ENCODE results near the gene TMEM59L. TPM values are rescaled to one million over a fixed set of nuclear protein-coding genes. Genes with fewer than 3 reads are reported as not detected.

The TMEM59L gene
- total and polyA plus RNA-seq, 2 donors (not counting 1 experiment from before 2014, with no cell fraction given): 0.14 to 0.33 TPM

DNA sequence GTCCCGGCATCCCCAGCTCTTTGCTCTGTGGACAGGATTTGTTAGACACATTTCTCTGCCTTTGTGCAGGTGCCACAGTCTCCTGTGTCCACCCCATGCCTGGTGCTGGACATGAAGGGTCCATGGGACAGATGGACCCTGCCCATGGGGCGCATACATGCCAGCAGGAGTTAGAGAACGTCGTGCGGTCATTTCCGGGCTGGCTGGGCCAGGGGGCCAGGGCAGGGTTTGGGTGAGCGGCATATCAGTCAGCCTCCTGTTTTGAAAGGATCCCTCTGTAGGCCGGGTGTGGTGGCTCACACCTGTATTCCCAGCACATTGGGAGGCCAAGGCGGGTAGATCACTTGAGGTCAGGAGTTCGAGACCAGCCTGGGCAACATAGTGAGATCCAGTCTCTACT, 35.1 kb downstream of the TMEM59L start:
- H3K79me2 ChIP-seq (ENCODE audit: control insufficient read depth, insufficient read depth, low read length): no peaks in the 10 kb centered on the region
- TF ChIP-seq CTCF (conservative IDR thresholded peaks at IDR 0.05 in 1 of 2, IDR thresholded peaks at IDR 0.05 in 1 of 2; ENCODE audit: low read depth in 1 of 2, low read length in 2 of 2) (no peak), EZH2 (IDR thresholded peaks at IDR 0.05; ENCODE audit: low read length, missing control alignments) (no peak)
- no peak overlapping the region for H2AFZ ChIP-seq (ENCODE audit: low read length)
- H3K4me3 ChIP-seq (replicated peaks in 1 of 4; ENCODE audit: control extremely low read depth in 1 of 4, insufficient read depth in 1 of 4, low read depth in 3 of 4, low read length in 4 of 4): no peak overlapping the region
- H3K4me1 ChIP-seq (ENCODE audit: control insufficient read depth, extremely low read depth, insufficient read depth, low read length): peaks cover 30% of the 10 kb centered on the region
- DNase-seq (ENCODE audit: low read depth in 2 of 2): no peak
- no peak overlapping the region for H3K27ac ChIP-seq (ENCODE audit: insufficient read depth, low read length)
- H3K9me3 ChIP-seq (ENCODE audit: control insufficient read depth, insufficient read depth, low read depth, low read length): no peaks in the 10 kb centered on the region
- H4K20me1 ChIP-seq (ENCODE audit: control insufficient read depth, extremely low read depth, insufficient read depth, low read length): no peaks in the 10 kb centered on the region
- no peak overlapping the region for H3K4me2 ChIP-seq (ENCODE audit: extremely low read depth, insufficient read depth, low read length)
- no peaks in the 10 kb centered on the region for H3K36me3 ChIP-seq (ENCODE audit: control insufficient read depth, insufficient read depth, low read length)
- H3K27me3 ChIP-seq (ENCODE audit: control insufficient read depth, insufficient read depth, low read length): no peaks in the 10 kb centered on the region
- H3K9ac ChIP-seq (ENCODE audit: insufficient read depth, low read length): no peak overlapping the region

DNA sequence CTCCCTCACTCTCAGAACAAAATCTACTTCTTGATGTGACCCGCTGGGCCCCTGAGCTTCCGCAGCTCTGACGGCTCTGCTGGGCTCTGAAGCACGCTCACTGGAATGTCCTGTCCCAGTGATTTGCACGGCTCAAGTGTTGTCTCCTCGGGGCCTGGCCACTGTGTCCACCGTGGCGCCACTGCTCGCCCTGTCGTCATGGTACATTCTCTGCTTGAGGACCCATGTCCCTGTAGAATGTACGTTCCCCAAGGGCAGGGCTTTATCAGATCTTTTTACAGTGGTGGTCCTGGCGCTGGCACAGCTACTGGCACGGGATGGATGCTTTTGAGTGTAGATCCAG, 36.3 kb downstream of the TMEM59L start:
- peak in 1 of 2 donors; percentile 37 for DNase-seq (ENCODE audit: low read depth in 2 of 2)
- Histone ChIP-seq H3K79me2 (ENCODE audit: control insufficient read depth, insufficient read depth, low read length) (no peaks in the 10 kb centered on the region), H3K4me1 (ENCODE audit: control insufficient read depth, extremely low read depth, insufficient read depth, low read length) (peaks cover 30% of the 10 kb centered on the region), H3K9ac (ENCODE audit: insufficient read depth, low read length) (peak overlapping the region; percentile 59), H4K20me1 (ENCODE audit: control insufficient read depth, extremely low read depth, insufficient read depth, low read length) (no peaks in the 10 kb centered on the region), H3K4me2 (ENCODE audit: extremely low read depth, insufficient read depth, low read length) (peak overlapping the region; percentile 97), H3K27ac (ENCODE audit: insufficient read depth, low read length) (peak overlapping the region; percentile 99), H2AFZ (ENCODE audit: low read length) (no peak overlapping the region), H3K36me3 (ENCODE audit: control insufficient read depth, insufficient read depth, low read length) (no peaks in the 10 kb centered on the region), H3K9me3 (ENCODE audit: control insufficient read depth, insufficient read depth, low read depth, low read length) (no peaks in the 10 kb centered on the region), H3K4me3 (replicated peaks in 1 of 4; ENCODE audit: control extremely low read depth in 1 of 4, insufficient read depth in 1 of 4, low read depth in 3 of 4, low read length in 4 of 4) (peak overlapping the region in 2 of 4 experiments; percentile 11 to 22), H3K27me3 (ENCODE audit: control insufficient read depth, insufficient read depth, low read length) (no peaks in the 10 kb centered on the region)
- TF ChIP-seq CTCF (conservative IDR thresholded peaks at IDR 0.05 in 1 of 2, IDR thresholded peaks at IDR 0.05 in 1 of 2; ENCODE audit: low read depth in 1 of 2, low read length in 2 of 2): no peak
- no peak for TF ChIP-seq EZH2 (IDR thresholded peaks at IDR 0.05; ENCODE audit: low read length, missing control alignments)

GRCh38 chr19:18649371-18650020, 36.8 kb downstream of the TMEM59L start:
- H3K36me3 ChIP-seq (ENCODE audit: control insufficient read depth, insufficient read depth, low read length): no peaks in the 10 kb centered on the region
- peaks cover 30% of the 10 kb centered on the region for H3K4me1 ChIP-seq (ENCODE audit: control insufficient read depth, extremely low read depth, insufficient read depth, low read length)
- H2AFZ ChIP-seq (ENCODE audit: low read length): no peak overlapping the region
- no peaks in the 10 kb centered on the region for H3K79me2 ChIP-seq (ENCODE audit: control insufficient read depth, insufficient read depth, low read length)
- TF ChIP-seq CTCF (conservative IDR thresholded peaks at IDR 0.05 in 1 of 2, IDR thresholded peaks at IDR 0.05 in 1 of 2; ENCODE audit: low read depth in 1 of 2, low read length in 2 of 2) (no peak), EZH2 (IDR thresholded peaks at IDR 0.05; ENCODE audit: low read length, missing control alignments) (no peak)
- H3K9ac ChIP-seq (ENCODE audit: insufficient read depth, low read length): peak overlapping the region; percentile 69
- DNase-seq (ENCODE audit: low read depth in 2 of 2): peak; percentile 74 to 77
- no peaks in the 10 kb centered on the region for H4K20me1 ChIP-seq (ENCODE audit: control insufficient read depth, extremely low read depth, insufficient read depth, low read length)
- H3K9me3 ChIP-seq (ENCODE audit: control insufficient read depth, insufficient read depth, low read depth, low read length): no peaks in the 10 kb centered on the region
- peak overlapping the region; percentile 97 for H3K4me2 ChIP-seq (ENCODE audit: extremely low read depth, insufficient read depth, low read length)
- H3K27ac ChIP-seq (ENCODE audit: insufficient read depth, low read length): peak overlapping the region; percentile 99
- H3K4me3 ChIP-seq (replicated peaks in 1 of 4; ENCODE audit: control extremely low read depth in 1 of 4, insufficient read depth in 1 of 4, low read depth in 3 of 4, low read length in 4 of 4): peak overlapping the region in 3 of 4 experiments; percentile 11 to 40 (median 14)
- no peaks in the 10 kb centered on the region for H3K27me3 ChIP-seq (ENCODE audit: control insufficient read depth, insufficient read depth, low read length)

Measured in fibroblast of lung (primary cell).